Measurements from ENCODE around the gene HPSE2.
"Not testable (repeated sequence)": the region's sequence is repeated elsewhere in the genome, so short reads cannot be mapped to it uniquely, and the experiment has no call there.

HPSE2 gene

GRCh38 chr10:99161165-99161564 lies 74.5 kb downstream of the HPSE2 start:
- no peak for DNase-seq (ENCODE audit: low read depth)

GRCh38 chr10:99143651-99144050 lies 92.0 kb downstream of the HPSE2 start:
- DNase-seq (ENCODE audit: low read depth): no peak

GRCh38 chr10:99143011-99143410 lies 92.6 kb downstream of the HPSE2 start:
- no peak for DNase-seq (ENCODE audit: low read depth)

- DNase-seq (ENCODE audit: low read depth): not testable (repeated sequence)
Observed at GRCh38 chr10:99132897-99133296, 102.8 kb downstream of the HPSE2 start.

GRCh38 chr10:99125879-99126278 lies 109.8 kb downstream of the HPSE2 start:
- no peak for DNase-seq (ENCODE audit: low read depth)

- no peak for DNase-seq (ENCODE audit: low read depth)
Observed at GRCh38 chr10:99124376-99124775, 111.3 kb downstream of the HPSE2 start.

- no peak for DNase-seq (ENCODE audit: low read depth)
Observed at GRCh38 chr10:99123851-99124250, 111.8 kb downstream of the HPSE2 start.

- DNase-seq (ENCODE audit: low read depth): no peak
Observed at GRCh38 chr10:99123336-99123735, 112.3 kb downstream of the HPSE2 start.

GRCh38 chr10:99119258-99119748 lies 116.3 kb downstream of the HPSE2 start:
- DNase-seq (ENCODE audit: low read depth): no peak

GRCh38 chr10:99115703-99116102 lies 119.9 kb downstream of the HPSE2 start:
- no peak for DNase-seq (ENCODE audit: low read depth)

- DNase-seq (ENCODE audit: low read depth): no peak
Observed at GRCh38 chr10:99085358-99085757, 150.3 kb downstream of the HPSE2 start.

GRCh38 chr10:99084161-99084560 lies 151.5 kb downstream of the HPSE2 start:
- DNase-seq (ENCODE audit: low read depth): no peak

- DNase-seq (ENCODE audit: low read depth): no peak
Observed at GRCh38 chr10:99080275-99080945, 155.2 kb downstream of the HPSE2 start.

GRCh38 chr10:99062591-99062990 lies 173.1 kb downstream of the HPSE2 start:
- DNase-seq (ENCODE audit: low read depth): no peak

GRCh38 chr10:99058762-99059161 lies 176.9 kb downstream of the HPSE2 start:
- no peak for DNase-seq (ENCODE audit: low read depth)

GRCh38 chr10:99057936-99058690 lies 177.5 kb downstream of the HPSE2 start:
- no peak for DNase-seq (ENCODE audit: low read depth)

- no peak for DNase-seq (ENCODE audit: low read depth)
Observed at GRCh38 chr10:99045671-99046070, 190.0 kb downstream of the HPSE2 start.

GRCh38 chr10:99042051-99042771 lies 193.4 kb downstream of the HPSE2 start:
- no peak for DNase-seq (ENCODE audit: low read depth)

- DNase-seq (ENCODE audit: low read depth): no peak
Observed at GRCh38 chr10:99041468-99041867, 194.2 kb downstream of the HPSE2 start.

- DNase-seq (ENCODE audit: low read depth): no peak
Observed at GRCh38 chr10:99013885-99014284, 221.8 kb downstream of the HPSE2 start.

- DNase-seq (ENCODE audit: low read depth): no peak
Observed at GRCh38 chr10:99010286-99010685, 225.4 kb downstream of the HPSE2 start.

- no peak for DNase-seq (ENCODE audit: low read depth)
Observed at GRCh38 chr10:99008054-99008453, 227.6 kb downstream of the HPSE2 start.

- no peak for DNase-seq (ENCODE audit: low read depth)
Observed at GRCh38 chr10:99007457-99007856, 228.2 kb downstream of the HPSE2 start.
